T1000 (cell line): ENCODE measurements around the gene PCNX1.

Experiments used
- DNase-seq: peaks from one replicate; lab custom pipeline; 2025; ENCODE audit warnings: mixed read lengths; lab: John Stamatoyannopoulos, UW

Gene PCNX1

GRCh38 chr14:71163050-71163841 is 256.0 kb downstream of the PCNX1 start:
- no peak for DNase-seq

GRCh38 chr14:71163842-71164629 is 256.8 kb downstream of the PCNX1 start:
- DNase-seq: no peak
